ENCODE measurements around the gene STRN. TPM values are rescaled to one million over a fixed set of nuclear protein-coding genes. Genes with fewer than 3 reads are reported as not detected.

The STRN gene
- total RNA-seq, 2 donors from 2014 or later = 44.0 to 50.6 TPM

- no peaks in the 10 kb centered on the region for H3K4me1 ChIP-seq (ENCODE audit: control insufficient read depth, insufficient read depth, low read length)
- Mint-ChIP-seq H3K4me1 (no peaks in the 10 kb centered on the region), H3K9me3 (no peaks in the 10 kb centered on the region), H3K4me3 (no peak overlapping the region), H3K27me3 (ENCODE audit: insufficient read depth) (peaks cover 3% of the 10 kb centered on the region), H3K36me3 (ENCODE audit: low read depth) (no peaks in the 10 kb centered on the region), H3K27ac (no peak overlapping the region)
- no peak overlapping the region for H3K27ac ChIP-seq (ENCODE audit: low read depth, low read length)
- H3K36me3 ChIP-seq (ENCODE audit: control insufficient read depth, insufficient read depth, low read length) = no peaks in the 10 kb centered on the region
- no peak for TF ChIP-seq CTCF (conservative IDR thresholded peaks at IDR 0.05)
- H3K9me3 ChIP-seq (ENCODE audit: control insufficient read depth, low read length) = no peaks in the 10 kb centered on the region
- DNase-seq = no peak
- no peaks in the 10 kb centered on the region for H3K27me3 ChIP-seq (ENCODE audit: control insufficient read depth, insufficient read depth, low read length, poor library complexity, severe bottlenecking)
- WGBS, 2 experiments (ENCODE audit: insufficient coverage in 1 of 2, insufficient read length in 1 of 2) = 81% methylated on average over 6 of the region's 6 CpGs; no CpG with 5 or more reads in 1 of the 2 experiments
- no peak overlapping the region for H3K9ac ChIP-seq (ENCODE audit: extremely low read depth, low read length, poor library complexity, severe bottlenecking)
- H3K4me3 ChIP-seq (ENCODE audit: low read length) = no peak overlapping the region
Measured at GRCh38 chr2:36801088-36801487, 165.2 kb downstream of the STRN start.

- H3K27me3 Mint-ChIP-seq (ENCODE audit: insufficient read depth) = peaks cover 3% of the 10 kb centered on the region
- Histone ChIP-seq H3K36me3 (ENCODE audit: control insufficient read depth, insufficient read depth, low read length) (no peaks in the 10 kb centered on the region), H3K9me3 (ENCODE audit: control insufficient read depth, low read length) (no peaks in the 10 kb centered on the region), H3K27me3 (ENCODE audit: control insufficient read depth, insufficient read depth, low read length, poor library complexity, severe bottlenecking) (no peaks in the 10 kb centered on the region), H3K4me3 (ENCODE audit: low read length) (no peak overlapping the region), H3K4me1 (ENCODE audit: control insufficient read depth, insufficient read depth, low read length) (no peaks in the 10 kb centered on the region), H3K27ac (ENCODE audit: low read depth, low read length) (no peak overlapping the region), H3K9ac (ENCODE audit: extremely low read depth, low read length, poor library complexity, severe bottlenecking) (no peak overlapping the region)
- no peak overlapping the region for H3K27ac Mint-ChIP-seq
- H3K9me3 Mint-ChIP-seq = no peaks in the 10 kb centered on the region
- H3K36me3 Mint-ChIP-seq (ENCODE audit: low read depth) = no peaks in the 10 kb centered on the region
- no peaks in the 10 kb centered on the region for H3K4me1 Mint-ChIP-seq
- no peak overlapping the region for H3K4me3 Mint-ChIP-seq
- 87 to 90% methylated on average over 3 to 11 of the region's 11 CpGs for WGBS, 2 experiments (ENCODE audit: insufficient coverage in 1 of 2, insufficient read length in 1 of 2)
- no peak for TF ChIP-seq CTCF (conservative IDR thresholded peaks at IDR 0.05)
- DNase-seq = no peak
Measured at GRCh38 chr2:36800381-36800780, 166.0 kb downstream of the STRN start.

- no peak for TF ChIP-seq CTCF (conservative IDR thresholded peaks at IDR 0.05)
Measured at GRCh38 chr2:36798724-36799123, 167.6 kb downstream of the STRN start.

More at GRCh38 chr2:36798724-36799123, 167.6 kb downstream of the STRN start:
- Histone ChIP-seq H3K9me3 (ENCODE audit: control insufficient read depth, low read length) (no peaks in the 10 kb centered on the region), H3K27me3 (ENCODE audit: control insufficient read depth, insufficient read depth, low read length, poor library complexity, severe bottlenecking) (no peaks in the 10 kb centered on the region), H3K4me1 (ENCODE audit: control insufficient read depth, insufficient read depth, low read length) (no peaks in the 10 kb centered on the region), H3K4me3 (ENCODE audit: low read length) (no peak overlapping the region), H3K9ac (ENCODE audit: extremely low read depth, low read length, poor library complexity, severe bottlenecking) (no peak overlapping the region), H3K27ac (ENCODE audit: low read depth, low read length) (no peak overlapping the region), H3K36me3 (ENCODE audit: control insufficient read depth, insufficient read depth, low read length) (no peaks in the 10 kb centered on the region)
- Mint-ChIP-seq H3K36me3 (ENCODE audit: low read depth) (no peaks in the 10 kb centered on the region), H3K4me3 (no peak overlapping the region), H3K9me3 (no peaks in the 10 kb centered on the region), H3K27me3 (ENCODE audit: insufficient read depth) (peaks cover 3% of the 10 kb centered on the region), H3K4me1 (no peaks in the 10 kb centered on the region), H3K27ac (no peak overlapping the region)
- DNase-seq = no peak
- 89 to 94% methylated on average over 2 to 3 of the region's 3 CpGs for WGBS, 2 experiments (ENCODE audit: insufficient coverage in 1 of 2, insufficient read length in 1 of 2)
